HG03097 (cell line): ENCODE results near the gene IGLON5.

ENCODE experiments used
- ATAC-seq: cut with Tn5 transposase; IDR thresholded peaks from one replicate; pipeline ENCODE4 v1.9.1; 2021; ENCODE audit not compliant: unreplicated experiment, low FRiP score

Gene IGLON5

DNA sequence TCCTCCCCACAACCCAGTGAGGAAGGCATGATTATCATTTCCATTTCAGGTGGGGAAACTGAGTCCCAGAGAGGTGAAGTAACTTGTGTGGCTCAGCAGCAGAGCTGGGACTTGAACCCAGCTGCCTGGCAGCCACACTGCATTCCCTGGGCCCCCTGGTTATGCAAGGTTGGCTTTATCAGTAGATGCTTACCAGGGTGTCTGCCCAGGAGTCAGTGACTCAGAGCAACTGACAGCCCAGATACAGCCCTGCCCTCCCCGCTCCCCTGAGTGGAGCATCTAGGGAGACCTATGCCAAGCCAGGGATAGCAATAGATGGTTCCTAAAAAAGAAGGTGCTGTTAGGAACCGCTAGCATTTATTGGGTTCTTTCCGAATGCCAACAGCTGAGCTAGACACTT, 5.9 kb downstream of the IGLON5 start:
- no peak for ATAC-seq

DNA sequence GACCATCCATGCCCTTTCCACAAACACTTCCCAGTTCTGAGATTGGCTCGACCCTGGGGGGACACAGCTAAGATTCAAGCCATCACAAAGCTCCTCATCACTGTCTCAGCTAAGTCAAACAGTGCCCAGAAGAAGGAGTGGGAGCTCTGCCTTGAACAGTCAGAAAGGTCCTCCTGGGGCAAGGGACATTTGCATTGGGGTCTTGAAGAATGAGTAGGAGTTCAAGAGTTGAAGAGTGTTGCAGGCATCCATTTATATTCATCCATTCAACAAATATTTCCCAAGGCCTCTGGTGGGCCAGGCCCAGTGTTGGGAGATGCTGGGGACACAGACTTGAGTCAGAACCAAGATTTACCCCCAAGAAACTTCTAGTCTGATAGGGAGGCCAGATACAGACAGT, 6.5 kb downstream of the IGLON5 start:
- no peak for ATAC-seq

GRCh38 chr19:51318687-51319648, 7.5 kb downstream of the IGLON5 start:
- ATAC-seq, result no peak

- no peak for ATAC-seq
These were observed 8.3 kb downstream of the IGLON5 start for GRCh38 chr19:51319649-51320279.

- ATAC-seq, result no peak
These were observed 8.8 kb downstream of the IGLON5 start for GRCh38 chr19:51320280-51320657.

DNA sequence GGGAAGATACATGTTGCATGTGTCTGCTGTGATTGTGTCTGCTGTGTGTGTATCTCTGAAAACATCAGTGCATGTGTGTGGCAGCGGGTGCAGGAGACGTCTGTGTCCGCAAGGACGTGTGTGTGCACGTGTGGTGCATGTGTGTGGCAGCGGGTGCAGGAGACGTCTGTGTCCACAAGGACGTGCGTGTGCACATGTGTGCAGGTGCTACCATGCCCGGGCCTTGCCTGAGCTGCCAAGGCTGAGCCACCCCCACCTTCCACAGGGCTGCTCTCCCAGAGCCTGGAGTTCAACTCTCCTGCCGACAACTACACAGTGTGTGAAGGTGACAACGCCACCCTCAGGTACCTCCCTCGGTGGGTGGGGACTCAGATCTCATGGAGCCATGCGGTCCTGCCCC, 10.4 kb downstream of the IGLON5 start:
- no peak for ATAC-seq

GRCh38 chr19:51323481-51324166, 12.2 kb downstream of the IGLON5 start:
- no peak for ATAC-seq

- ATAC-seq, result no peak
These were observed 12.7 kb downstream of the IGLON5 start for GRCh38 chr19:51324167-51324481.

- no peak for ATAC-seq
These were observed 13.9 kb downstream of the IGLON5 start for GRCh38 chr19:51325161-51325976.

- no peak for ATAC-seq
These were observed 15.0 kb downstream of the IGLON5 start for GRCh38 chr19:51326216-51327065.

- no peak for ATAC-seq
These were observed 15.9 kb downstream of the IGLON5 start for GRCh38 chr19:51327066-51328001.

DNA sequence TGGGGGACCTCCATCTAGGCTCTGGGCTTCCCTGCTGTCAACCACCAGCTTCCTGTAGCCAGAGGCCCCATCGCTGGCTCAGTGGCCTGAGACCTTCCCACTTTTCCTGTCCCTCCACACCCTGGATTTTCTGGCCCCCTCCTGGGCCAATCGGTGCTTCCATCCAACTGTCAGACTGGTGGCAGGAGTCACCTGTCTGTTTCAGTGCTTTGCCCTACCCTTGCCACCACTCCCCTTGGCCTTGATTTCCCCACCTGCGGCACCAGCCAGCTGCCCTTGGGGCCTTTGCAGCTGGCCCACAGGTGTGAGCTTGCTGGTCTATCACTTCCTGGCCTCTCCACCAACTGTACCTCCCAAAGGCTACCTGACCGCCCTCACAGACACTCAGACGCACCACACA, 18.0 kb downstream of the IGLON5 start:
- ATAC-seq, result no peak

GRCh38 chr19:51330366-51330765, 18.9 kb downstream of the IGLON5 start:
- ATAC-seq, result no peak

DNA sequence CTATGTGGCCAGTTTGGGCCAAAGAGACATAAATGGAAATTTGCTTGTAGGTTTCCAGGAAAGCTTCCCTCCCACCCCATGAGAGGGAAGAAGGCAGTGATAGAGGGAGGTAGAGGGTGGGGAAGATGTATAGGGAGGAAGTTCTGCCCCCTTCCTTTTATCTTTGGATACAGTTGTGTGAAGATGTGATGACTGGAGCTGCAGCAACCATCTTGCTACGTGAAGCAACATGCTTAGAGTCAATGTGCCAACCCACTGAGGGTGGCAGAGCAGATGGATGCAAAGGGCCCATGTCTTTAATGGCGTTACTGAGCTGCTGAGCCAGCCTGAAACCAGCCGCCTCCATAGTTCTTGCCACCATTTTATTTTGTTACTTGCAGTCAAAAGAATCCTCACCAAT, 19.7 kb downstream of the IGLON5 start:
- no peak for ATAC-seq

DNA sequence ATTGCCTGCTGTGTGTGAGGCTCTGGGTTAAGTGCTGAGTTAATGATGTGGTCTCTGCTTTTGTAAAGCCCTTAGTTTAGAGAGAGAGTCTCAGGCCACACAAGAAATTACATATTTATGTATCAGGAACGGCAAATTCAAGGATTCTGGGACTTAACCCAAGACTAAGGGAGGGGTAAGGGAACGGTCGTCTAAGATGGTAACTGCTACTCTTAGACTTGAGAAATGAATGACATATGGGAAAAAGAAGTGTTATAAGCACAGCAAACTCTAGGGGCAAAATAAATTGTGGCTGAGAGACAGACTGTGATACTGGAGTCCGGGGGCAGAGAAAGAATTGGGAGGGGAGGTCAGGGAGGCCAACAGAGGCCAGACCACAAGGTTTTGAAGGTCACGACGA, 20.3 kb downstream of the IGLON5 start:
- no peak for ATAC-seq

DNA sequence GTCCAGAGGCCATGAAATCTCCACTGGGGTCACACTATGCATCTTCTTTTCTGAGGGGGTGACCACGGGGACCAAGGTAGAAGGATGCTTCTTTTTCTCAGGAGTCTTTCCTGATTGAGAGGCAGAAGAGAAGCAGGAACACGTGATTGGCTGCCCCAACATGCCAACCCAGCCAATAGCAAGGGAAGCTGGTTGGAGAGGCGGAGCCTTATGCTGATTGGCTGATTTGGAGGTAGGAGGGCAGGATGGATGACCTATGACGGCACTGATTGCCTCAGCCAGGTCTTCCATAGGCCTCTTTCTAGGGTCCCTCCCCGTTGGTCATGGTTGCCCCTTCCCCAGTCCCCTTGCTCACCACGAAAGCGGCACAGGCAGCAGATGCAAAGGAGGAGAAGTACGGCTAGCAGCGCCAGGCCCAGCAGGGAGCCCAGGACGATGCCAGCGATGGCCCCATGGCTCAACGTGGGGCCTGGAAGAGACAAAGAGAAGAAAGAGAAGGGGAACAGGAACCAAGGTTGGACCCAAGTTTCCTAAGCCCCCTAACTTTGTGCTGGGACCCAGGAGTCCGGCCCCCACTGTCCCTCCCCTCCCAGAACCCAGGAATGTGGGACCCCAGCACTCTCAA, 22.5 kb downstream of the IGLON5 start:
- no peak for ATAC-seq

- ATAC-seq, result no peak
These were observed 25.9 kb downstream of the IGLON5 start for GRCh38 chr19:51337141-51337860.
